GM11168 (cell line): Measurements from ENCODE around the gene PDPK1.
"Not testable (repeated sequence)": the region's sequence is repeated elsewhere in the genome, so short reads cannot be mapped to it uniquely, and the experiment has no call there.

Experiments used
- in situ Hi-C: fragments of 300-500 bp; cut with MboI; formaldehyde crosslinking; loops from one replicate; pipeline ENCODE4 v1.12.0; 2022; ENCODE audit warnings: low sequenced_read_pairs; ENCODE audit not compliant: unreplicated experiment

The PDPK1 gene

DNA sequence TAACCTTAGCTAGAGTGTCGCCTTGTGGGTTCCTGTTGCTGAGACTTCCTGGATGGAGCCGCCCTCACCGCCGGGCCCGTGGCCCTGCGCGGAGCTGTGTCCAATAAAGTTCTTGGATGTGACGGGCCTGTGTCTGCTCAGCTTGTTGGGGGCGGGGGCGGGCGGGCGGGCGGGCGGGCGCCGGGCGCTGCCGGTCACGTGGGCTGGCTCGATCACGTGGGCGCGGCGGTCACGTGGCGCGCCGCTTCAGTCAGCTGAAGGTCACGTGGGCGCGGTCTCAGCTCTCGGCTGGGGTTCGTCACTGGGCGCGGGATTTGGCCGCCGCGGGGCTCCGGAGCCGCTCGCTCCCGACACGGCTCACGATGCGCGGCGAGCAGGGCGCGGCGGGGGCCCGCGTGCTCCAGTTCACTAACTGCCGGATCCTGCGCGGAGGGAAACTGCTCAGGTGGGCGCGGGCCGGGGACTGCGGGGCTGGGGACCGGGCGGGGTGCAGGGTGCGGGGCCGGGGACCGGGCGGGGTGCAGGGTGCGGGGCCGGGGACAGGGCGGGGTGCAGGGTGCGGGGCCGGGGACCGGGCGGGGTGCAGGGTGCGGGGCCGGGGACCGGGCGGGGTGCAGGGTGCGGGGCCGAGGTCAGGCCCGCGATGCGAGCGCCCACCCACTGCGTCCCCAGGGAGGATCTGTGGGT is 17.6 kb upstream of the PDPK1 start, which contains the start of gene AMDHD2:
Gene AMDHD2, plus strand, starts transcription at position 275 of the 687 bp plus-strand sequence. Its CDS starts 88 bp downstream, at position 363.
- in situ Hi-C loops = no loop called here

DNA sequence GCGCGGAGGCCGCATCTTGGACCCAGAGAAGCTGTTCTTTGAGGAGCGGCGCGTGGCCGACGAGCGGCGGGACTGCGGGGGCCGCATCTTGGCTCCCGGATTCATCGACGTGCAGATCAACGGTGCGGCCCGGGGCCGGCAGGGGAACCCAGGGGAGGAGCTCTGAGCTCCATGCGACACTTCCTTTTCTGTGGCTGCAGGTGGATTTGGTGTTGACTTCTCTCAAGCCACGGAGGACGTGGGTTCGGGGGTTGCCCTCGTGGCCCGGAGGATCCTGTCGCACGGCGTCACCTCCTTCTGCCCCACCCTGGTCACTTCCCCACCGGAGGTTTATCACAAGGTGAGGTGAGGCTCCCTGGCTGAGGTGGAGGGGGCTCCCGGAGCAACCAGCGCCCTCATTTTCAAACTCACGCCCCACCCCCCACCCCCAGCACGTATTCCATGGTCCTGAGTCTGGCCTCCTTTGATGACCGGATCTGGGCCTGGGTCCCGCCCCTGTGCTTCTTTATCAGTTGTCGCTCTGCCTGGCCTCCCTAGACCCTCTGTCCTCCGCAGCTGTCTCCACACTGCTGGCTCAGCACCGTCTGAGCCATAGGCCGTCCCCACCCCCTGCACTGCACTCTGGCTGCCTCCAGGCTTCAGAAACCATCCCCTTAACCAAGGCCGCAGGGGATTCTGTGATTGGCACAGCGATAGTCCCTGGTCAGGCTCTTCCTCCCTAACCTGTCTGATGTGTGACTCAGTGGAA is 16.9 kb upstream of the PDPK1 start:
- in situ Hi-C loops = no loop called here

DNA sequence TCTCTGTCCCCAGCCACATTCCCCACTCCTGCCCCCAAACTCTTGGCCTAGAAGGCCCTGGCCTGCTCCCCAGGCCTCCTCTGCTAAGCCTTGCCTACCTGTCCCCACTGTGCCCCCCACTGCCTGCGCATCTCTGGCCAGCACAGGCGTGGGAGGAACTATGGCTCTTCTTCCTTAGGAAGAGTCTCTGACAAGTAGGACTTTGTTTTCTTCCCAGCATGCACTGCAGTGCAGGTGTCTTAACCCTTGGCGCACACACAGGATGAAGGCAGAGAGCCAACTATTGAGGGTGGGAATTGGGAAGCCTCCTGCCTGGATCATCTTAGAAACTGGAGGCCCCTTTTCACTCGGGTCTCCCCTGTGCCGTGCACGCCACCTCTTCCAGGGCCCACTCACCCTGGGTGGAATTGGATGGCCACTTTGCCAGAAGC is 14.0 kb upstream of the PDPK1 start:
- in situ Hi-C loops = no loop called here

DNA sequence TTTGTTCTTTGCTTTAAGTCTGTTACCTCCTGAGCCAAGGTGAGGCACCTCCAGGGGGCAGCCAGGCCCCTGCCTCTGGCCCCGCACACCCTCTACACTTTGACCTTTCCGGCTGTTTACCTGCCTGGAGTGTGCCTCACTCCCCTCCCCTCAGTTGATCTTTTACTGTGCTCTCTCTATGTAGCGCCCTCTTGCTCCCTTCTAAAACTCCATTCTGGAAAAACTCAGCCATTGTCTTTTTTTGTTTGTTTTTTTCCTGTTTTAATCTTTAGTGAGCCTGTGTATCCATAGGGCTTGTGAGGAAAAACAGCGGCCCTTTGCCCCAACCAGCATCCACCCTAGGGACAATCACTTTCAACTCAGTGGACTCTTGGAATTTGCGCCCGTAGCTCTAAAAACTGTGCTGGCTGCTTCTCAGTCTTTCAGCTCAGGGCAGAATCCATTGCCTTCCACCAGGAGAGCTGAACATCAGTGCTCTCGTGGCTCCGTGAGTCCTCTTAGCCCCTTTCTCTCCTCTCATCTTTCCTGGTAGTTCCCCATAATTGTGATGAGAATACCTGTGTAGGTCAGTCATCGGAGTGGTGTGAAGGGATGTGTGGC is 13.4 kb upstream of the PDPK1 start:
- in situ Hi-C loops = no loop called here

DNA sequence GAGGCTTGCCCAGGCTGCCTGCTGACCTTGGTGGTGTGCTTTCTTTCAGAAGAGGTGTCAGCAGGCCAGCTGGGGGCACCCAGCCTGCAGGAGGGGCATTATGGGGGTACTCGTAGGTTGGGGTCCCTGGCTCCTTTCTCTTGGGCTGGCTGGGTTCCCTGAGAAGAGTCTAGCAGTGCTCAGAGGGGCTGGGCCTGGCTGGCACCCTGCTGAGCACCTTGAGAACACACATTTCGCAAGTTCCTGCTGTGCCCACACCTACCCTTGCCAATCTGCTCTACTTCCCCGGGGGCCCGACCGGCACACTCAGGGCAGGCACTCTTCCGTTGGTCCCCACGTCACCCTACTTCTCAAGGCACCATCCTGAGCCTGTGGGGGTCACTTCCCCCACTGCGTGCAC is 11.7 kb upstream of the PDPK1 start:
- in situ Hi-C loops = no loop called here

DNA sequence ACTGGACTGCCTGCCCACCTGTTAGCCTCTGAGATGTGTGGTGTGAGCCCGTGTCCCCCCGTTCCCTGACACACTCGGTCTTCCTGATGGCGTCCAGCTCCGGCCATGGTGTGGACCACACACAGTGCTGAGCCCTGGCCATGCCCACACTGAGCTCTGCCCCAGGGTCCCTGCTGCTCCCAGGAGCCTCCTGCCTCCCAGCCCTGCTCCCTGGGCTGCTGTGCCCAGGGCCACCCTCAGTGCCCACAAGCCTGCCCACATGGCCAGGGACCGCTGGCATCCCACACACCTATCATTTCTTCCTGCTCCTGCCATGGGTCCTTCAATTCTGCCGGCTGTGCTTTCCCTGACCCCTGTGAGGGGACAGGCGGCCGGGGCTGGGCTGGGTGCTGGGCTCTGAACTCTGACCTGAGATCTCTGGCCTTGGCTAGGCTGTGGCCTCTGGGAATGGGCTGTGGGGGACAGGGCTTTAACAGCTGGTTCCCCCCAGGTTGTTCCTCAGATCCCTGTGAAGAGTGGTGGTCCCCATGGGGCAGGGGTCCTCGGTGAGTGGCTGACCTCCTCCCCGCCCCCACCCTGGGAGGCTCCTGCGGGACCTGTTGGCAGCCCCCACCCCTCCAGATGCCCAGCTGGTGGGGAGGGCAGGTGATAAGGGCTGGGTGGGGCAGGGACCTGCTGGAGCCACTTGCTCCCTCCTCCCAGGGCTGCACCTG is 10.6 kb upstream of the PDPK1 start:
- in situ Hi-C loops = no loop called here

DNA sequence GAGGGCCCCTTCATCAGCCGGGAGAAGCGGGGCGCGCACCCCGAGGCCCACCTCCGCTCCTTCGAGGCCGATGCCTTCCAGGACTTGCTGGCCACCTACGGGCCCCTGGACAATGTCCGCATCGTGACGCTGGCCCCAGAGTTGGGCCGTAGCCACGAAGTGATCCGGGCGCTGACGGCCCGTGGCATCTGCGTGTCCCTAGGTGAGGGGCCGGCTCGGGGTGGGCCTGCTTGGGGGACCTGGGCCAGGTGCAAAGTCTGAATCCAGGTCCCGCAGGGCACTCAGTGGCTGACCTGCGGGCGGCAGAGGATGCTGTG is 10.1 kb upstream of the PDPK1 start:
- in situ Hi-C loops = no loop called here

DNA sequence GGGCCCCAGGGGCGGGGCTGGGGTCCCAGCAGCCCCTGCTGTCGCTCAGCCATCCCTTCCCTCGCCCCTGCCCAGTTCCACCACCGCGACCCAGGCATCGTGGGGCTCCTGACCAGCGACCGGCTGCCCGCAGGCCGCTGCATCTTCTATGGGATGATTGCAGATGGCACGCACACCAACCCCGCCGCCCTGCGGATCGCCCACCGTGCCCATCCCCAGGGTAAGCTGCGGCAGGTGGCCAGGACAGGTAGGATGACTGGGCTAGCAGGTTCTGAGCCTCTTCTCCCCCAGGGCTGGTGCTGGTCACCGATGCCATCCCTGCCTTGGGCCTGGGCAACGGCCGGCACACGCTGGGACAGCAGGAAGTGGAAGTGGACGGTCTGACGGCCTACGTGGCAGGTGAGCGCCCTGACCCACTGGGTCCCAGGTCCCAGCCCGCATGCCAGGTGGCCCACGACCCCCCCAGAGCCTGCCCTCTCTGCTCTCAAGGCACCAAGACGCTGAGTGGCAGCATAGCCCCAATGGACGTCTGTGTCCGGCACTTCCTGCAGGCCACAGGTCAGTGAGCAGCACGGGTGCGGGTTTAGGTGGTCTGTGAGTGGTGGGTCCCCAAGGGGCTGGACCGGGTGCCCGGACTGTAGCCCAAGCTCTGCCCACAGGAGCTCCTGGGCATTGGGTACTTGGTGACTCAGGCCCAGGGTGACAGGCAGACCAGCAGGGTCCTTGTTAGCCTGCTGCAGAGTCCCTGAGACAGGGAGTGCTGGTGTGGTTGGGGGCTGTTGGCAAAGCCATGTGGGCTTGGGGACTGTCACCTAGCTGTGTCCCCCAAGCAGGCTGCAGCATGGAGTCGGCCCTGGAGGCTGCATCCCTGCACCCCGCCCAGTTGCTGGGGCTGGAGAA is 9.4 kb upstream of the PDPK1 start:
- in situ Hi-C loops = no loop called here

DNA sequence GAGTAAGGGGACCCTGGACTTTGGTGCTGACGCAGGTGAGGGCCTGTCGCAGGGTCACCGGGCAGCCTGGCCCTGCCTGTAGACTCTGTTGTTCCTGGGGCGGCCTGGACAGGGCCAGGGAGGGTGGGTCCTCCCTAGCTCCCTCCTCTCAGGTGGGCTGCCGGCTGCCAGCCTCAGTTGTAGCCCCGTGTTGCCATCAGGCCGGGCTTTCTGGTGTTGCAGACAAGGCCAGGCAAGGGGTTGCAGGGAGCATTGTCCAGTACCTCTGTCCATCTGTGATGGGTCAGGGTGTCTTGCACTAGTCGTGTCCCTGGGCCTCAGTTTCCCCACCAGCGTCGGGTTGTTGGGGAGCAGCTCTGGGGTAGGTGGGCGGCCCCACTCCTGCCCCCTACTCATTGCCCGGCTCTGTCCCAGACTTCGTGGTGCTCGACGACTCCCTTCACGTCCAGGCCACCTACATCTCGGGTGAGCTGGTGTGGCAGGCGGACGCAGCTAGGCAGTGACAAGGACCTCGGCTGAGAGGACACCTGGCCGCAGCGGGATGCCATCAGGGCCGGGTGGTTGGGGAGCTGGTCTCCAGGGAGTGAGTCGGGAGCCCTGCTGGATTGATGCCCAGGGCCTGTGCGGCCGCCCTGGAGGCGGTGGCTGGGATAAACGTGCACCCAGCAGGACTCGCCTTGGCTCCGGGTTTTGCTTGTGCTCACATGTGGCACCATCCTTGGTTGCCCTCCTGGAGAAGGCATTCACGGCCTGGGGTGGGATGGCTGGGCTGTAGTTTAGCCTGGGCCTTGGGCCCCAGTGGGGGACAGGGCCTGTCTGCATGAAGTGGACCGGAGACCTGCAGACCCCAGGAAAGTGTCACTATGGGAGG is 8.5 kb upstream of the PDPK1 start:
- in situ Hi-C loops = no loop called here

DNA sequence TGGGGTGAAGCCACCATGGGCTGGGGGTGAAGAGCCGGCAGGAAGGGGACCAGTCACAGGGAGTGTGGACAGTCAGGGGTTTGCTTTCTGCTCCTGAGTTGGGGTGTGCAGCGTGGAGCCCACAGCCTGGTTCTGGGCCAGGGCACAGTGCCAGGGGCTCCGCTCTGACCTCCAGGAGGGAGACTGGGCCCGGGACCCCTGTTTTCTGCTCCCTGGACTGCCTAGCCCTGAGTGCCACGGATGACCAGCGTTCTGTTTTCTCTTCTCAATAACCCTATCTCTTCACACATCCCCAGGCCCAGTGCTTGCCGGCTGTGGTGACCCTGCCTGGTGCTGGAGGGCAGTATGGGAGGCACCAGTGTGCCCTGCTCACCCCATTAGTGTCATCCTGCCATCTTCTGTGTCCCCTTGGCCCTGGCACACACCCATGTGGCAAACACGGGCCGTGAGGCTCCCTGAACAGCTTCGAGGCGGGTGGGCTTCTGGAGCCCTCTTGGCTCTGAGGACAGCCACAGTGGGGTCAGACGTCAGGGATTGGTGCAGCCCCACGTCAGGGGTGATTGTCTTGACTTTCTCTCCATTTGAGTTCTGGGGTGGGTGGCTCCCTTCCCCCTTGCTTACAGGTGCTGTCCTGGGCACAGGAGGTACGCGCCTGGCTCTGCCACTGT is 7.7 kb upstream of the PDPK1 start:
- in situ Hi-C loops = no loop called here

DNA sequence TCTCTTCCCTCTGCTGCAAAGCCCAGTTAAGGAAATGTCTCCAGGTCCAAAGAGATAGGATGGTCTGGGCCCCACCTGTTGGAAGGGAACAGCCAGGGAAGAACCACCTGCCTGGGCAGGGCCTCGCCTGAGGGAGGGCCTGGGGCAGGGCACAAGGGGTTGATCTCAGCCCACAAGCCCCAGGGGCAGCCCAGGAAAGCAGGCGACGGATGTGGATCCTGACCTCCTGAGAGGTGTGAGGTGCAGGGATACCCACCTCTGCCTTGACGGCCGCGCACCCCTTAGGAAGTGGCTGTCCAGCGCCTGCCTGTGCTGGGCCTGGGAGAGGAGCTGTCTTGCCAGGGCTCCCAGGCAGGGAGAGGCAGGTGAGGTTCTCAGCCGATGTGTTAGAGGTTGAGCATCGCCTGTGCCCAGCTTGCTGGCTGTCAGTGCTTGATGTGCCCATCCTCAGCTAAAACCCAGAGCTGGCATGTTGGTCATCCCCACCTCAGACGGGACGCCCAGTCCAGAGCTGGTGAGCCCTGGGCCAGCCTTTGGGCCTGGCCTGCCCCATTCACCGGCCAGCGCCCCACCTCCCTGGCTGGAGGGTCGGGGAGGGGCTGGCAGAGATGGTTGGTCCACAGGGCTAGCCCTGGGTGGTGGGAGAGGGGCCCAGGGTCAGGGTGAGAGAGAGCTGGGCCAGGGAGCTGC is 7.0 kb upstream of the PDPK1 start:
- in situ Hi-C loops = no loop called here

DNA sequence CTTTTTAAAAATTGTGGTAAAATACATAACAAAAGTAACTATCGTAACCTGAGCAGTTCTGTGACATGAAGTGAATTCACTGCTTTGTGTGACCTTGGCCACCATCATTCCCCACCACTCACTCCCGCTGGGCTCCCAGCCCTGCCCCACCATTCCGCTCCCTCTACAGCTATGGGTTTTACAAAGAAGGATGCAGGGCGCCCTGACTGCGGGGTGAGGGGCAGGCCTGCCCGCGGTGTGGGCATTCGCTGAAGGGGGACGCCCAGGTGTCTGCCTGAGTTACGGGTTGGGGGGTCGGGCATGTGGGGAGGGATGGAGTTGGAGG is 6.5 kb upstream of the PDPK1 start, which contains the start of gene CEMP1:
Gene CEMP1, minus strand, starts transcription at position 38 of the 325 bp plus-strand sequence. CDS start 335 bp downstream, outside the sequence.
- in situ Hi-C loops = no loop called here

DNA sequence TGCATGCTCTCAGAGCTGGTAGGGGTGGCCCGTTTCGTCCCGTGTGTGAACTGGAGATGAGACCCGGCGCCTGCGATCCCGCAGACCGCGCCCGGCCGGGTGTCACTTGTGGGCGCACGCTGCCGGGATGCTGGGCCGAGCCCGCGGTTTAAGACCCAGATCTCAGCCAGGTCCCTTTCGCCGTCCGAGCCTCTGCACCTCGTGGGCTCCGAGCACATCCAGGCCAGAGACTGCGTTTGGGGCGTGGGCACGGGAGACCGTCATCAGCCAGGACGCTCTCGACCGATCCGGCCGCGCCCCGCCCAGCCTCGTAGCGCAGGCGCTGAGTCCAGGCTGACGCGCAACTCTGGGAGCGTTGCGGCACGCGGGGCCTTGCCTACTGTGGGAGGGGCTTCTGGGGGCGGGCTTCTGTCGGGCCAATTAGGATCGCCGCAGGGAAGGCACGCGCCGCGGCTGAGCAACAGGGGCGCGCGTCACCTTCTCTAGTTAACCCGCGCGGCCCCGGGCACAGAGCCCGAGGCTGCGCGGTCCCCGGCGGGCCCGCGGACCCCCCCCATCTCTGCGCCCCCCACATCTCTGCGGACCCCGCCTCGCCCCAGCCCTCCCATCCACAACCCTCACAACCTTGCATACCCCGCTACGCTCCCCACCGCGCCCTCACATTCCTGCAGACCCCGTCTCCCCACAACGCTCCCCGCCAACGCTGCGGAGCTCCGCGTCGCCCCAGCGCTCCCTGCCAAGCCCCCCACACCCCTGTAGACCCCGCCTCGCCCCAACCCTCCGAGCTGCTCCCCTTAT is 5.9 kb upstream of the PDPK1 start:
- in situ Hi-C loops = no loop called here

DNA sequence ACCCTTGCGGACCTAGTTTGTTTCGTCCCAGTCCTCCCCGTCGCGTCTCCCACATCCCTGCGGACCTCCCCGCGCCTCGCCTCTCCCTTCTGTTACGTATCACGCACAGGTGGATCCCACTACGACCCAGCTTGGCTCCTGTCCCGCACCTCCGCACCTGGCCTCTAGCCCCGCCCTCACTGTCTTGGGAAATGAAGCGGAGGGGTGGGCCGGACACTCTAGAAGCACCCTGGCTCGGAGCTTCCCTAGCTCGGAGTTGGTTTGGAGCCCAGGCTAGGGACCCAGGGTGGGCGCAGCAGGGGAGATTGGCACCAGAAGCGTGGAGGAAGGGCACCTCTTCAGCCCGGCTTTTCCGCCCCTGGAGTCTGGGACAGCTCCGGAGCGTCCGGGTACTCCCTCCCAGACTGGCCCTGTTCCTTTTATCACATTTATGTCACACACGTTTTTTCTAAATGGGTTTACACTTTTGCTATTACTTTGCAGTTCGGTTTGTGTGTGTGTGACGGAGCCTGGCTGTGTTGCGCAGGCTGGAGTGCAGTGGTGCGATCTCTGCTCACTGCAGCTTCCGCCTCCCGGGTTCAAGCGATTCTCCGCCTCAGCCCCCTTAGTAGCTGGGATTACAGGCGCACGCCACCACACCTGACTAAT is 5.2 kb upstream of the PDPK1 start:
- in situ Hi-C loops = no loop called here

DNA sequence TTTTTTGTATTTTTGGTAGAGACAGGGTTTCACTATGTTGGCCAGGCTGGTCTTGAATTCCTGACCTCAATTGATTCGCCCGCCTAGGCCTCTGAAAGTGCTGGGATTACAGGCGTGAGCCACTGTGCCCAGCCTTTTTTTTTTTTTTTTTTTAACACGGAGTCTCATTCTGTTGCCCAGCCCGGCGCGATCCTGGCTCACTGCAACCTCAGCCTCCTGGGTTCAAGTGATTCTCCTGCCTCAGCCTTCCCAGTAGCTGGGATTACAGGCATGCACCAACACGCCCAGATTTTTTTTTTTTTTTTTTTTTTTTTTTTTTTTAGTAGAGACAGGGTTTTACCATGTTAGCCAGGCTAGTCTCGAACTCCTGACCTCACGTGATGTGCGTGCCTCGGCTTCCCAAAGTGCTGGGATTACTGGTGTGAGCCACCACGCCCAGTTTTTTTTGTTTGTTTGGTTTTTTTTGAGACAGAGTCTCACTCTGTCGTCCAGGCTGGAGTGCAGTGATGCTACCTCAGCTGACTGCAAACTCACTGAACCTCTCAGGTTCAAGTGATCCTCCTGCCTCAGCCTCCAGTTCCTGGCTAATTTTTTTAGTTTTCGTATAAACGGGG is 4.6 kb upstream of the PDPK1 start:
- in situ Hi-C loops = not testable (repeated sequence)

DNA sequence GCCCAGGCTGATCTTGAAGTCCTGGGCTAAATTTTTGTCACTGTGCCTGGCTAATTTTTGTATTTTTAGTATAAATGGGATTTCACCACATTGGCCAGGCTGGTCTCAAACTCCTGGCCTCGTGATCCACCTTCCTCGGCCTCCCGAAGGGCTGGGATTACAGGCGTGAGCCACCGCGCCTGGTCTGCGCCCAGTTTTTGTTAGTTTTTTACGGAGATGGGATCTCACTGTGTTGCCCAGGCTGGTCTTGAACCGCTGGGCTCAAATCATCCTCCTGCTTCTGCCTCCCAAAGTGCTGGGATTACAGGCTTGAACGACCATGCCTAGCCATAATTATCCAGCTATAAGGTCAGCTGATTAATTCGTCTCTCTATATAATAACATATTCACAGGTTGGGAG is 3.9 kb upstream of the PDPK1 start:
- in situ Hi-C loops = no loop called here
